ENCODE results near the gene ZNF670.
"Not testable (repeated sequence)": the region's sequence is repeated elsewhere in the genome, so short reads cannot be mapped to it uniquely, and the experiment has no call there.

ZNF670 gene

DNA sequence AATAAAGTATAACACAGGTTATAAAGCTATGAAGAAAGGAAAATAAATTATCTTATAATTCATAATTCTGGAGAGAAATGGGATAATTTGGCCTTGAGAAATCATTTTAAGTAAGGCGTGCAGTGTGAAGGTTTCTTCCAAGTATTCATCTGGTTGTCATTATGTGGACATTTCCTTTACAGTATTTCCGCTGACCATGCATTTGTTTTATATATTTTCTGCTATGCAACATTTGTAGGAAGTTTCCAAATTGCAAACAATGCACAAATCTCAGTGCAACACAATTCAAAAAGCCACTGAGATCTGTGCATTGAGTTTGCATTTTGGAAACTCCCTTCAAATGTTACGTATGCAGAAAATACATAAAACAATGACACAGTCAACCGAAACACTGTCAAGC, 17.8 kb downstream of the ZNF670 start:
- no peak overlapping the region for H3K27ac ChIP-seq
- TF ChIP-seq, protein P1, sequence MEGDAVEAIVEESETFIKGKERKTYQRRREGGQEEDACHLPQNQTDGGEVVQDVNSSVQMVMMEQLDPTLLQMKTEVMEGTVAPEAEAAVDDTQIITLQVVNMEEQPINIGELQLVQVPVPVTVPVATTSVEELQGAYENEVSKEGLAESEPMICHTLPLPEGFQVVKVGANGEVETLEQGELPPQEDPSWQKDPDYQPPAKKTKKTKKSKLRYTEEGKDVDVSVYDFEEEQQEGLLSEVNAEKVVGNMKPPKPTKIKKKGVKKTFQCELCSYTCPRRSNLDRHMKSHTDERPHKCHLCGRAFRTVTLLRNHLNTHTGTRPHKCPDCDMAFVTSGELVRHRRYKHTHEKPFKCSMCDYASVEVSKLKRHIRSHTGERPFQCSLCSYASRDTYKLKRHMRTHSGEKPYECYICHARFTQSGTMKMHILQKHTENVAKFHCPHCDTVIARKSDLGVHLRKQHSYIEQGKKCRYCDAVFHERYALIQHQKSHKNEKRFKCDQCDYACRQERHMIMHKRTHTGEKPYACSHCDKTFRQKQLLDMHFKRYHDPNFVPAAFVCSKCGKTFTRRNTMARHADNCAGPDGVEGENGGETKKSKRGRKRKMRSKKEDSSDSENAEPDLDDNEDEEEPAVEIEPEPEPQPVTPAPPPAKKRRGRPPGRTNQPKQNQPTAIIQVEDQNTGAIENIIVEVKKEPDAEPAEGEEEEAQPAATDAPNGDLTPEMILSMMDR (conservative IDR thresholded peaks at IDR 0.05): no peak

DNA sequence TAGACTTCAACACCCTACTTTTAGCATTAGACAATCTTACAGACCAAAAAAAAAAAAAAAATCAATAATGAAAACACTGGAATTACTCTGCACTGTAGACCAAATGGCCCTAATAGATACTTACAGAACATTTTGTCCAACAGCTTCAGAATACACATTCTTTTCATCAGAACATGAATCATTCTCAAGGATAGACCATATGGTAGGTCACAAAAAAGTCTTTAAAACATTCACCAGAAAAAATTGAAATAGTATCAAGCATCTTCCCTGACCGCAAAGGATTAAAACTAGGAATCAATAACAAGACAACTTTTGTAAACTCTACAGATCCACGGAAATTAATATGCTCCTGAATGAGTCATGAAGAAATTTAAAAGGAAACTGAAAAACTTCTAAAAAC, 22.5 kb downstream of the ZNF670 start:
- TF ChIP-seq, protein P1 (conservative IDR thresholded peaks at IDR 0.05): no peak

DNA sequence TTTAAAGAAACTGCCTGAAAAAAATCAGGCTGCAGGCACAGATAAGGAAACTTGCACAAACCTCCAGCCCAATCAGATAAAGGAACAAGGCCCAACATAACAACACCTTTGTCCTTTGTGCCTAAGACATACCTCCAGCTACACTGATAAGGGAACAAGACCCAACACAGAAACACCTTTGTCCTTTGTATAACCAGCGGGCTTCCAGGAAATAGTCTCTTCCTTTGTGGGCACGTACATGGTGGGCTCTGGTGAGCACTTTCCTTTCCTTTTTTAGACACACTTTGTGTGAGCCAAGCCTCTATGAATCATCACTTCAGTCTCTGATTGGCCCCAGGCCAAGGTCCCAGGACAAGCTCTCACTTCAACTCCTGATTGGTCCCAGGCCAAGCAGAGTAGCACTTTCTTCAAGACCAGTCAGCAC, 23.6 kb downstream of the ZNF670 start:
- no peak overlapping the region for H3K27ac ChIP-seq
- TF ChIP-seq, protein P1 (conservative IDR thresholded peaks at IDR 0.05): no peak

More for the DNA sequence above, 22.5 kb downstream of the ZNF670 start:
- H3K27ac ChIP-seq: no peak overlapping the region

DNA sequence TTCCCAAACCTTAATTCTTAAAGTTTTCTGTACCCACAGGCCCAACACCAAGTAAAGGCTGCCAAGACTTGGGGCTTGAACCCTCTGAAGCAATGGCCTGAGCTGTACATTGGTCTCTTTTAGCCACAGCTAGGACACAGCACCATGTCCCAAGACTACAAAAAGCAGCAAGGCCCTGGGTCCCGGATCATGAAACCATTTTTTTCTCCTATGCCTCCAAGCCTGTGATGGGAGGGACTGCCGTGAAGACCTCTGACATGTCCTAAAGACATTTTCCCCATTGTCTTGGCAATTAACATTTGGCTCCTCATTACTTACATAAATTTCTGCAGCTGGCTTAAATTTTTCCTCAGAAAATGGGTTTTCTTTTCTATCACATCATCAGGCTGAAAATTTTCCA, 30.9 kb downstream of the ZNF670 start:
- TF ChIP-seq, protein P1 (conservative IDR thresholded peaks at IDR 0.05): no peak
- H3K27ac ChIP-seq: no peak overlapping the region

DNA sequence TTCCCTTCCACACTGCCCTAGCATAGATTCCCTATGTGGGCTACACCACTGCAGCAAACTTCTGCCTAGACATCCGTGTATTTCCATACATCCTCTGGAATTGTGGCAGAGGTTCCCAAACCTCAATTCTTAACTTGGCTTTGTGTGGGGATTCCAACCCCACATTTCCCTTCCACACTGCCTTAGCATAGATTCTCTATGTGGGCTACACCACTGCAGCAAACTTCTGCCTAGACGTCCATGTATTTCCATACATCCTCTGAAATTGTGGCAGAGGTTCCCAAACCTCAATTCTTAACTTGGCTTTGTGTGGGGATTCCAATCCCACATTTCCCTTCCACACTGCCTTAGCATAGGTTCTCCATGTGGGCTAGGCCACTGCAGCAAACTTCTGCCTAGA, 31.4 kb downstream of the ZNF670 start:
- H3K27ac ChIP-seq: no peak overlapping the region
- TF ChIP-seq, protein P1 (conservative IDR thresholded peaks at IDR 0.05): no peak

DNA sequence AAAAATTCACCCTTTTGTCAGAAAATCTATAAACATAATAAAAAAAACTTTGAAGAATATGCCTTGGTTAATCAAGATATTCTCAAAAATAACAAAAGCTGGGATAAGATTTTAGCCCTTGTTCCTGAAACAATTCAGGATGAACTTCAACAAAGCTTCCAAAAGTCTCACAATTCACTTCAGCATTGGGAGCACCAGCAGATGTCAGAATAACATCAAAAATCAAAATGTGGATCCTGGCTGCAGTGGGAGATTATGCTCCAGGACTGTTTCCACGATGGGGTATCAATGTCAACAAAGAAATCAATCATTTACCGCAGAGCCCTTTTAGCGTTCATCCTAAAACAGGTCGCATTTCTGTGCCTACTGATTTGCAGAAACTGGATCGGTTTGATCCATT, 35.2 kb downstream of the ZNF670 start:
- TF ChIP-seq, protein P1 (conservative IDR thresholded peaks at IDR 0.05): peak; percentile 41
- no peak overlapping the region for H3K27ac ChIP-seq

DNA sequence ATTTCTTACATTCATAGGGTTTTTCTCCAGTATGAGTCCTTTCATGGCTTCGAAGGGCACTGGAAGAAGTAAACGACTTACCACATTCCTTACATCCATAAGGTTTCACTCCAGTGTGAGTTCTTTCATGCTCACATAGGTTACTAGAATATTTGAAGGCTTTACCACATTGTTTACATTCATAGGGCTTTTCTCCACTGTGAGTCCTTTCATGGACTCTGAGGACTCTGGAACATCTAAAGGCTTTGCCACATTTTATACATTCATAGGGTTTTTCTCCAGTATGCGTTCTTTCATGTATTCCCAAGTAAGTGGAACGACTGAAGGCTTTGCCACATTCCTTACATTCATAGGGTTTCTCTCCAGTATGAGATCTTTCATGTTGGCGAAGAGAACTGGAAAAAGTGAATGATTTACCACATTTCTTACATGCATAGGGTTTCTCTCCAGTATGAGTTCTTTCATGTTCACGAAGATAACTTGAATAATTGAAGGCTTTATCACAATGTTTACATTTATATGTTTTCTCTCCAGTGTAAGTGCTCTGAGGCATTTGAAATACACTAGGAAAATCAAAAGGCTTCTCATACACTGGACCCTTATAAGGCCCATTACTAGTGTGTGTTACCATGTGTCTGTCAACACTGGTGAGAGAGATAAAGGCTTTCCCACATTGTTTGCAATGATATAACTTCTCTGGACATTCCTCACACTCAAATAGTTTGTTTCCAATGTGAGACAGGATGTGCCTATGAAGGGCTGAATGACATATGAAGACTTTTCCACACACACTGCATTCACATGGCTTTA, 40.9 kb downstream of the ZNF670 start:
- H3K27ac ChIP-seq: no peak overlapping the region
- TF ChIP-seq, protein P1 (conservative IDR thresholded peaks at IDR 0.05): no peak

DNA sequence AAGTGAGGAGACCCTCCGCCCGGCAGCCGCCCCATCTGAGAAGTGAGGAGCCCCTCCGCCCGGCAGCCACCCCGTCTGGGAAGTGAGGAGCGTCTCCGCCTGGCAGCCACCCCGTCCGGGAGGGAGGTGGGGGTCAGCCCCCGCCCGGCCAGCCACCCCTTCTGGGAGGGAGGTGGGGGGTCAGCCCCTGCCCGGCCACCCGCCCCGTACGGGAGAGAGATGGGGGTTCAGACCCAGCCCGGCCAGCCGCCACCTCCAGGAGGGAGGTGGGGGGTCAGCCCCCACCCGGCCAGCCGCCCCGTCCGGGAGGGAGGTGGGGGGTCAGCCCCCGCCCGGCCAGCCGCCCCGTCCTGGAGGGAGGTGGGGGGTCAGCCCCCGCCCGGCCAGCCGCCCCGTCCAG, 46.3 kb downstream of the ZNF670 start:
- H3K27ac ChIP-seq: not testable (repeated sequence)

Data from VCaP (cell line).